CD14-positive monocyte (primary cell): ENCODE measurements around the gene KIRREL3. TPM values are rescaled to one million over a fixed set of nuclear protein-coding genes. Genes with fewer than 3 reads are reported as not detected.

Source experiments
- DNase-seq, 3 donors: peaks; one replicate each; pipeline ENCODE4 v3.0.0-alpha.2; 2011 to 2022
- H2AFZ ChIP-seq: 2 replicates; pipeline ENCODE4 v1.6.0; 2012; ENCODE audit warnings: mild to moderate bottlenecking, low read depth, low read length, inconsistent platforms; ENCODE audit not compliant: insufficient read depth, poor library complexity, severe bottlenecking
- H3K27ac ChIP-seq, 2 donors: 1 replicate in 1 of 2; 2 replicates in 1 of 2; pipeline ENCODE4 v1.5.1; 2012 to 2013; ENCODE audit warnings: low read length in 2 of 2, control low read depth in 1 of 2, inconsistent platforms in 1 of 2, low read depth in 1 of 2, mild to moderate bottlenecking in 1 of 2
- H3K27me3 ChIP-seq, 2 donors: one replicate each; pipeline versions ENCODE4 v1.6.0 to v1.6.1; 2011 to 2013; ENCODE audit warnings: low read length in 2 of 2; ENCODE audit not compliant: control insufficient read depth in 2 of 2, insufficient read depth in 2 of 2
- H3K36me3 ChIP-seq, 2 donors: replicated peaks in 1 of 2; 1 replicate in 1 of 2; 2 replicates in 1 of 2; pipeline versions ENCODE4 v1.5.1 to v1.6.1; 2012 to 2013; ENCODE audit warnings: low read length in 2 of 2, control low read depth in 1 of 2, inconsistent platforms in 1 of 2, mild to moderate bottlenecking in 1 of 2; ENCODE audit not compliant: insufficient read depth in 2 of 2, control insufficient read depth in 1 of 2
- H3K4me1 ChIP-seq, 2 donors: 1 replicate in 1 of 2; 2 replicates in 1 of 2; pipeline versions ENCODE4 v1.5.1 to v1.6.1; 2012 to 2013; ENCODE audit warnings: low read length in 2 of 2, control low read depth in 1 of 2, inconsistent platforms in 1 of 2, mild to moderate bottlenecking in 1 of 2, moderate library complexity in 1 of 2; ENCODE audit not compliant: insufficient read depth in 2 of 2, control insufficient read depth in 1 of 2
- H3K4me2 ChIP-seq: replicated peaks from 2 replicates; pipeline ENCODE3; 2012; ENCODE audit warnings: low read length, moderate library complexity, mild to moderate bottlenecking; ENCODE audit not compliant: poor library complexity, severe bottlenecking; ENCODE audit errors: extremely low read depth
- H3K4me3 ChIP-seq, 3 experiments: fragments of 200-600 bp in 1 of 3; sonication (generic) in 1 of 3; replicated peaks in 1 of 3; 1 replicate in 2 of 3; 2 replicates in 1 of 3; pipeline ENCODE4 v1.5.1; 2011 to 2013; ENCODE audit warnings: low read length in 3 of 3, mild to moderate bottlenecking in 3 of 3, control low read depth in 2 of 3, low read depth in 2 of 3, inconsistent platforms in 1 of 3, moderate library complexity in 1 of 3
- H3K79me2 ChIP-seq: 2 replicates; pipeline ENCODE4 v1.6.0; 2012; ENCODE audit warnings: mild to moderate bottlenecking, control low read depth, inconsistent platforms, low read length, moderate library complexity; ENCODE audit not compliant: insufficient read depth
- H3K9ac ChIP-seq: 2 replicates; pipeline ENCODE4 v1.6.0; 2017; ENCODE audit warnings: low read length, mild to moderate bottlenecking; ENCODE audit not compliant: insufficient read depth, poor library complexity, severe bottlenecking
- H3K9me3 ChIP-seq, 2 donors: replicated peaks in 1 of 2; 1 replicate in 1 of 2; 2 replicates in 1 of 2; pipeline versions ENCODE4 v1.5.1 to v1.6.1; 2012 to 2013; ENCODE audit warnings: low read length in 2 of 2, control low read depth in 1 of 2; ENCODE audit not compliant: control insufficient read depth in 1 of 2, insufficient read depth in 1 of 2
- H4K20me1 ChIP-seq: 2 replicates; pipeline ENCODE4 v1.6.0; 2012; ENCODE audit warnings: mild to moderate bottlenecking, low read length, control low read depth, moderate library complexity; ENCODE audit not compliant: insufficient read depth
- H3K27ac Mint-ChIP-seq, 7 donors: one replicate each; pipeline ENCODE4 v1.8.0; 2020; ENCODE audit warnings: mild to moderate bottlenecking in 7 of 7, mixed read lengths in 7 of 7, moderate library complexity in 6 of 7, inconsistent platforms in 2 of 7
- H3K27me3 Mint-ChIP-seq, 3 donors: one replicate each; pipeline ENCODE4 v1.8.0; 2021 to 2022; ENCODE audit warnings: low read depth in 3 of 3, mild to moderate bottlenecking in 3 of 3, mixed read lengths in 3 of 3, moderate library complexity in 3 of 3, inconsistent platforms in 1 of 3
- H3K36me3 Mint-ChIP-seq, 2 donors: one replicate each; pipeline ENCODE4 v1.8.0; 2020; ENCODE audit warnings: mixed read lengths in 2 of 2, inconsistent platforms in 1 of 2, mild to moderate bottlenecking in 1 of 2
- H3K4me1 Mint-ChIP-seq: one replicate; pipeline ENCODE4 v1.8.0; 2020; ENCODE audit warnings: mild to moderate bottlenecking, mixed read lengths
- H3K4me3 Mint-ChIP-seq, 2 donors: one replicate each; pipeline ENCODE4 v1.8.0; 2020; ENCODE audit warnings: mild to moderate bottlenecking in 2 of 2, mixed read lengths in 2 of 2, moderate library complexity in 1 of 2
- H3K9me3 Mint-ChIP-seq, 7 donors: one replicate each; pipeline ENCODE4 v1.8.0; 2020 to 2022; ENCODE audit warnings: mixed read lengths in 7 of 7, mild to moderate bottlenecking in 6 of 7, moderate library complexity in 6 of 7, inconsistent platforms in 2 of 7
- WGBS: methylation state at CpG from one replicate; pipeline ENCODE4 v1.1.5; 2013; ENCODE audit warnings: missing lambda C conversion rate; ENCODE audit not compliant: insufficient coverage; 5-methylcytosine and 5-hydroxymethylcytosine counted together
- intact Hi-C, 2 donors: fragments of 100-400 bp; cut with micrococcal nuclease; formaldehyde crosslinking; loops; one replicate each; pipeline versions ENCODE4 v1.15.0 to v1.15.1; 2023
- polyA plus RNA-seq, 3 donors: library from polyadenylated mRNA; depleted of rRNA in 1 of 3; unstranded in 2 of 3; stranded (reverse) in 1 of 3; fragments of 300-500 nt in 2 of 3; fragments of >200 nt in 1 of 3; fragmentation: Illumina TruSeq in 2 of 3; gene quantifications; 1 replicate in 2 of 3; 2 replicates in 1 of 3; pipeline ENCODE4 v1.2.3, GENCODE V29; 2012 to 2021
- TF ChIP-seq, protein P1 (sequence below): fragments of 200-600 bp; IDR thresholded peaks from one replicate; pipeline ENCODE4 v1.8.0; 2022; ENCODE audit warnings: antibody characterized with exemption, mild to moderate bottlenecking

The KIRREL3 gene
- polyA plus RNA-seq, 3 donors: not detected

DNA sequence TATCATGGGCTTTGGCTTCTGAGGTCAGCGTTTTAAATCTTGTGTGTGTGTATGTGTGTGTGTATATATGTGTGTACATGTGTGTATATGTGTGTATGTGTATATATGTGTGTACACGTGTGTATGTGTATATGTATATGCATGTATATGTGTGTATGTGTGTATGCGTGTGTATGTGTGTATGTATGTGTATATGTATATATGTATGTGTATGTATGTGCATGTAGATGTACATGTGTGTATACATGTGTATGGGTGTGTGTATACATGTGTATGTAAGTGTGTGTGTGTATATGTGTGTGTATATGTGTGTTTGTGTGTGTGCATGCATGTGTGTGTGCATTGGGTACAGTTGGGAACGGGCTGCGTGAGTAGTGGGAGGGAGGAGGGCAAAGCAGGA, 522.1 kb downstream of the KIRREL3 start:
- WGBS: 83% methylated on average over 5 of the region's 5 CpGs
- H3K9ac ChIP-seq: no peak overlapping the region
- Mint-ChIP-seq H3K4me1 (peaks cover 17% of the 10 kb centered on the region), H3K27ac (no peak overlapping the region), H3K27me3 (peaks cover 0 to 7% (median 6%) of the 10 kb centered on the region in 3 donors), H3K4me3 (no peak overlapping the region), H3K9me3 (peaks cover 0 to 1% (median 0%) of the 10 kb centered on the region in 7 donors), H3K36me3 (no peaks in the 10 kb centered on the region)
- H3K4me2 ChIP-seq: no peak overlapping the region
- TF ChIP-seq, protein P1, sequence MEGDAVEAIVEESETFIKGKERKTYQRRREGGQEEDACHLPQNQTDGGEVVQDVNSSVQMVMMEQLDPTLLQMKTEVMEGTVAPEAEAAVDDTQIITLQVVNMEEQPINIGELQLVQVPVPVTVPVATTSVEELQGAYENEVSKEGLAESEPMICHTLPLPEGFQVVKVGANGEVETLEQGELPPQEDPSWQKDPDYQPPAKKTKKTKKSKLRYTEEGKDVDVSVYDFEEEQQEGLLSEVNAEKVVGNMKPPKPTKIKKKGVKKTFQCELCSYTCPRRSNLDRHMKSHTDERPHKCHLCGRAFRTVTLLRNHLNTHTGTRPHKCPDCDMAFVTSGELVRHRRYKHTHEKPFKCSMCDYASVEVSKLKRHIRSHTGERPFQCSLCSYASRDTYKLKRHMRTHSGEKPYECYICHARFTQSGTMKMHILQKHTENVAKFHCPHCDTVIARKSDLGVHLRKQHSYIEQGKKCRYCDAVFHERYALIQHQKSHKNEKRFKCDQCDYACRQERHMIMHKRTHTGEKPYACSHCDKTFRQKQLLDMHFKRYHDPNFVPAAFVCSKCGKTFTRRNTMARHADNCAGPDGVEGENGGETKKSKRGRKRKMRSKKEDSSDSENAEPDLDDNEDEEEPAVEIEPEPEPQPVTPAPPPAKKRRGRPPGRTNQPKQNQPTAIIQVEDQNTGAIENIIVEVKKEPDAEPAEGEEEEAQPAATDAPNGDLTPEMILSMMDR: no peak
- no peak for DNase-seq
- H3K36me3 ChIP-seq: no peaks in the 10 kb centered on the region
- H3K4me3 ChIP-seq: no peak overlapping the region
- H4K20me1 ChIP-seq: no peaks in the 10 kb centered on the region
- no peak overlapping the region for H3K27ac ChIP-seq
- peaks cover 13 to 14% of the 10 kb centered on the region in 2 donors for H3K4me1 ChIP-seq
- intact Hi-C loops: loop anchor here in 1 of 2 donors (5.0 kb wide), 1 partner anchor 166 kb away; no protein-coding TSS in a partner anchor
- H3K79me2 ChIP-seq: no peaks in the 10 kb centered on the region
- H2AFZ ChIP-seq: no peak overlapping the region
- no peaks in the 10 kb centered on the region for H3K9me3 ChIP-seq
- no peaks in the 10 kb centered on the region for H3K27me3 ChIP-seq

DNA sequence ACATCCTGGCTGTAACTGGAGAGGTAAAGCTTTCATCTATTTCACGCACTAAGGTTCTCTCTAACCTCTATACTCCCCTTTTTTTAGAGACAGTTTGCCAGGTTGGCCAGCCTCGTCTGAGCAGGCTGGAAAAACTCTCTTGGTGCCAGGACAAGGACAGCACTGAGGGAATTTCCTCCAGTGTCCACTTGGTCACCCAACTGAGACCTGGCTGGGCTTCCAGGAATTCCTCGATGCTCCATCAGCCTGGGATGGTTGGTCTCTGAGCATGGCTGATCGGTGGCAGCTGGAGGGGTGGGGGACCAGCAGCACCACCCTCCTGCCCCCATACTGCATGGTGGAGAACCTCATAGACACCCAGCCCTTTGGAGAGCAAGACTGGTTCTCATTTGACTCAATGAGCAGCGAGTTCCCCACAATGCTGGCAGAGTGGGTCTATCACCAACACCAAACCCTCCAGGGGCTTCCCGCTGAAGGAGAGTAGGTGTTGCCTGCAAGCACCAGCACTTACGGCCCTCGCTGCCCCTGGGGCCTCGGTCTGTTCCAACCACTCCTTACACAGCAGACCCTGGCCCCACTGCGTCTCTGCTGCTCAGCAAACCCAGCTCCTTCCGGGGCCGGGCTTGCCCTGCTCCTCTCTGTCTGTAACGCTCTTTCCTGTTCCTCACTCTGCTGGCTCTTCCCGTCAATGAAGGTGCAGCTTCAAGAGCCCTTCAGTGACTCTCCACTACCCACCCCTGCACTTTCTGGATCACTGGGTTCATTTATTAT, 522.9 kb downstream of the KIRREL3 start:
- Mint-ChIP-seq H3K9me3 (peaks cover 0 to 1% (median 0%) of the 10 kb centered on the region in 7 donors), H3K36me3 (no peaks in the 10 kb centered on the region), H3K4me1 (peaks cover 17% of the 10 kb centered on the region), H3K27ac (no peak overlapping the region), H3K4me3 (peak overlapping the region in 1 of 2 donors; percentile 63), H3K27me3 (peaks cover 0 to 7% (median 6%) of the 10 kb centered on the region in 3 donors)
- peak overlapping the region; percentile 27 for H3K9ac ChIP-seq
- H3K9me3 ChIP-seq: no peaks in the 10 kb centered on the region
- no peak overlapping the region for H3K27ac ChIP-seq
- TF ChIP-seq, protein P1: no peak
- DNase-seq: peak in 1 of 3 donors; percentile 6
- no peak overlapping the region for H3K4me3 ChIP-seq
- WGBS: 14% methylated on average over 9 of the region's 14 CpGs
- H3K27me3 ChIP-seq: no peaks in the 10 kb centered on the region
- intact Hi-C loops: loop anchor here in 1 of 2 donors (5.0 kb wide), 1 partner anchor 165 kb away; no protein-coding TSS in a partner anchor
- no peaks in the 10 kb centered on the region for H3K79me2 ChIP-seq
- H3K36me3 ChIP-seq: no peaks in the 10 kb centered on the region
- peak overlapping the region; percentile 33 for H3K4me2 ChIP-seq
- peak overlapping the region; percentile 82 for H2AFZ ChIP-seq
- H4K20me1 ChIP-seq: no peaks in the 10 kb centered on the region
- H3K4me1 ChIP-seq: peaks cover 13 to 14% of the 10 kb centered on the region in 2 donors
